ENCODE results near the gene PFKFB1. TPM values are rescaled to one million over a fixed set of nuclear protein-coding genes. Genes with fewer than 3 reads are reported as not detected.

PFKFB1 gene

DNA sequence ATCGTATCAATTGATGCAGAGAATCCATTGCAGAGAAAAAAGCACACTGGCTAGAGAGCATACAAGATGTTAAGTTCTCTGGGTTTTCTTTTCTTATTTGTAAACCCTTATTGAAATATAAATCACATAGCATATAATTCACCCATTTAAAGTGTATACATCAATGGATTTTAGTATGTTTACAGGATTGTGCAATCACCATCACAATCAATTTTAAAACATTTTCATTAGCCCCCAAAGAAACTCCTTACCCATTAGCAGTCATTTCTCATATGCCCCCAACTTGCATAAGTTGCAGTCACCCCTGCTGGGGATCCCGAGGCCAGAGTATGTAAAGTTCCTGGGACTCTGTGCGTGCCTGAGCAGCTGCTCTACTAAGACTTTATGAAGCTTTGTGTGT is 108.2 kb downstream of the PFKFB1 start:
- Histone ChIP-seq H3K4me1 (ENCODE audit: control insufficient read depth, insufficient read depth, low read depth, low read length) (no peaks in the 10 kb centered on the region), H2BK120ac (ENCODE audit: low read depth, low read length) (no peak overlapping the region), H3K36me3 (ENCODE audit: control insufficient read depth in 1 of 2, insufficient read depth in 2 of 2, low read depth in 1 of 2, low read length in 2 of 2) (no peaks in the 10 kb centered on the region), H2BK5ac (ENCODE audit: low read depth, low read length, poor library complexity, severe bottlenecking) (no peak overlapping the region), H3K9me3 (ENCODE audit: control insufficient read depth, low read length) (no peaks in the 10 kb centered on the region), H3K14ac (ENCODE audit: low read length in 2 of 2) (no peak overlapping the region), H2AK5ac (ENCODE audit: low read length, severe bottlenecking) (no peak overlapping the region), H2AFZ (ENCODE audit: low read depth, low read length) (no peak overlapping the region), H4K8ac (ENCODE audit: low read length) (no peak overlapping the region), H3K79me1 (replicated peaks; ENCODE audit: low read length, poor library complexity, severe bottlenecking) (no peaks in the 10 kb centered on the region), H3K4me3 (ENCODE audit: insufficient read depth in 1 of 2, low read depth in 1 of 2, low read length in 2 of 2) (no peak overlapping the region), H4K91ac (ENCODE audit: low read length) (no peak overlapping the region), H3K23ac (ENCODE audit: low read length in 2 of 2) (no peak overlapping the region), H3K9ac (ENCODE audit: low read length) (no peak overlapping the region), H2BK12ac (ENCODE audit: low read length in 2 of 2) (no peak overlapping the region), H2BK15ac (ENCODE audit: low read depth, poor library complexity, severe bottlenecking) (no peak overlapping the region), H3K27me3 (ENCODE audit: control insufficient read depth in 1 of 2, insufficient read depth in 1 of 2, low read length in 2 of 2) (peaks cover 0 to 8% of the 10 kb centered on the region in 2 experiments), H3K4ac (ENCODE audit: low read depth in 1 of 2, low read length in 2 of 2) (no peak overlapping the region), H3K4me2 (ENCODE audit: low read length, poor library complexity, severe bottlenecking) (no peak overlapping the region), H3K18ac (ENCODE audit: low read depth in 1 of 2, low read length in 2 of 2) (no peak overlapping the region), H3K27ac (ENCODE audit: low read length, poor library complexity, severe bottlenecking) (no peak overlapping the region)
- 100% methylated on average over 2 of the region's 3 CpGs for WGBS
- DNase-seq: no peak

Small RNAs within 50 kb of the gene (small RNA-seq; reads per million reads assigned to genes)
- not detected for gene RF00614 (ENCODE audit: low read depth)

Measured in mesenchymal stem cell (in vitro differentiated cells and primary cell).